ENCODE results near the gene TMEM98.

Gene TMEM98

GRCh38 chr17:32927201-32927723, 691 bp upstream of the TMEM98 start:
- no peak overlapping the region for H3K27ac Mint-ChIP-seq
- no peaks in the 10 kb centered on the region for H3K9me3 Mint-ChIP-seq
- H3K4me1 Mint-ChIP-seq = no peaks in the 10 kb centered on the region
- no peaks in the 10 kb centered on the region for H3K36me3 Mint-ChIP-seq
- H3K4me3 Mint-ChIP-seq = peak overlapping the region; percentile 39
- peak in 1 of 2 donors; percentile 47 for DNase-seq (ENCODE audit: low spot score in 2 of 2)
- ATAC-seq = no peak

- no peaks in the 10 kb centered on the region for H3K36me3 Mint-ChIP-seq
- ATAC-seq = no peak
- no peak for DNase-seq (ENCODE audit: low spot score in 2 of 2)
- no peak overlapping the region for H3K27ac Mint-ChIP-seq
- H3K9me3 Mint-ChIP-seq = no peaks in the 10 kb centered on the region
- H3K4me1 Mint-ChIP-seq = no peaks in the 10 kb centered on the region
- no peak overlapping the region for H3K4me3 Mint-ChIP-seq
Measured at GRCh38 chr17:32928586-32929535, 908 bp downstream of the TMEM98 start.

GRCh38 chr17:32929588-32929987, 1.6 kb downstream of the TMEM98 start:
- no peak overlapping the region for H3K27ac Mint-ChIP-seq
- H3K36me3 Mint-ChIP-seq = no peaks in the 10 kb centered on the region
- no peak for ATAC-seq
- H3K4me3 Mint-ChIP-seq = no peak overlapping the region
- no peak for DNase-seq (ENCODE audit: low spot score in 2 of 2)
- no peaks in the 10 kb centered on the region for H3K9me3 Mint-ChIP-seq
- H3K4me1 Mint-ChIP-seq = no peaks in the 10 kb centered on the region

- Mint-ChIP-seq H3K9me3 (no peaks in the 10 kb centered on the region), H3K4me3 (no peak overlapping the region), H3K27ac (no peak overlapping the region), H3K4me1 (no peaks in the 10 kb centered on the region), H3K36me3 (no peaks in the 10 kb centered on the region)
- DNase-seq (ENCODE audit: low spot score in 2 of 2) (no peak), ATAC-seq (no peak)
Measured at GRCh38 chr17:32930512-32930911, 2.6 kb downstream of the TMEM98 start.

GRCh38 chr17:32931686-32932085, 3.7 kb downstream of the TMEM98 start:
- Mint-ChIP-seq H3K27ac (no peak overlapping the region), H3K9me3 (no peaks in the 10 kb centered on the region), H3K36me3 (no peaks in the 10 kb centered on the region), H3K4me1 (peaks cover 2% of the 10 kb centered on the region), H3K4me3 (no peak overlapping the region)
- ATAC-seq (no peak), DNase-seq (ENCODE audit: low spot score in 2 of 2) (no peak)

- DNase-seq (ENCODE audit: low spot score in 2 of 2) = no peak
- H3K9me3 Mint-ChIP-seq = no peaks in the 10 kb centered on the region
- H3K27ac Mint-ChIP-seq = no peak overlapping the region
- no peaks in the 10 kb centered on the region for H3K36me3 Mint-ChIP-seq
- peaks cover 7% of the 10 kb centered on the region for H3K4me1 Mint-ChIP-seq
- no peak overlapping the region for H3K4me3 Mint-ChIP-seq
- ATAC-seq = no peak
Measured at GRCh38 chr17:32933881-32934280, 5.9 kb downstream of the TMEM98 start.

- Mint-ChIP-seq H3K27ac (no peak overlapping the region), H3K4me1 (peaks cover 7% of the 10 kb centered on the region), H3K36me3 (no peaks in the 10 kb centered on the region), H3K4me3 (no peak overlapping the region), H3K9me3 (no peaks in the 10 kb centered on the region)
- ATAC-seq (no peak), DNase-seq (ENCODE audit: low spot score in 2 of 2) (no peak)
Measured at GRCh38 chr17:32935726-32936125, 7.8 kb downstream of the TMEM98 start.

GRCh38 chr17:32936186-32936893, 8.4 kb downstream of the TMEM98 start:
- Mint-ChIP-seq H3K36me3 (no peaks in the 10 kb centered on the region), H3K27ac (no peak overlapping the region), H3K9me3 (no peaks in the 10 kb centered on the region), H3K4me3 (no peak overlapping the region), H3K4me1 (peaks cover 7% of the 10 kb centered on the region)
- ATAC-seq = peak; percentile 49
- no peak for DNase-seq (ENCODE audit: low spot score in 2 of 2)

GRCh38 chr17:32936894-32937500, 9.0 kb downstream of the TMEM98 start:
- DNase-seq (ENCODE audit: low spot score in 2 of 2) = peak; percentile 61 to 80
- Mint-ChIP-seq H3K9me3 (no peaks in the 10 kb centered on the region), H3K27ac (peak overlapping the region; percentile 14), H3K4me3 (no peak overlapping the region), H3K36me3 (no peaks in the 10 kb centered on the region), H3K4me1 (peaks cover 7% of the 10 kb centered on the region)
- ATAC-seq = peak; percentile 76

GRCh38 chr17:32940706-32941390, 12.9 kb downstream of the TMEM98 start:
- Mint-ChIP-seq H3K9me3 (no peaks in the 10 kb centered on the region), H3K4me3 (no peak overlapping the region), H3K36me3 (no peaks in the 10 kb centered on the region), H3K4me1 (peaks cover 7% of the 10 kb centered on the region), H3K27ac (no peak overlapping the region)
- no peak for DNase-seq (ENCODE audit: low spot score in 2 of 2)
- ATAC-seq = no peak

- Mint-ChIP-seq H3K36me3 (no peaks in the 10 kb centered on the region), H3K4me1 (peaks cover 7% of the 10 kb centered on the region), H3K4me3 (no peak overlapping the region), H3K27ac (no peak overlapping the region), H3K9me3 (no peaks in the 10 kb centered on the region)
- DNase-seq (ENCODE audit: low spot score in 2 of 2) (no peak), ATAC-seq (no peak)
Measured at GRCh38 chr17:32941419-32942032, 13.6 kb downstream of the TMEM98 start.

- Mint-ChIP-seq H3K27ac (no peak overlapping the region), H3K9me3 (no peaks in the 10 kb centered on the region), H3K4me3 (no peak overlapping the region), H3K36me3 (no peaks in the 10 kb centered on the region), H3K4me1 (no peaks in the 10 kb centered on the region)
- ATAC-seq (no peak), DNase-seq (ENCODE audit: low spot score in 2 of 2) (no peak)
Measured at GRCh38 chr17:32943206-32943605, 15.3 kb downstream of the TMEM98 start.

- H3K4me3 Mint-ChIP-seq = no peak overlapping the region
- H3K4me1 Mint-ChIP-seq = no peaks in the 10 kb centered on the region
- no peak for DNase-seq (ENCODE audit: low spot score in 2 of 2)
- no peak for ATAC-seq
- H3K9me3 Mint-ChIP-seq = no peaks in the 10 kb centered on the region
- no peak overlapping the region for H3K27ac Mint-ChIP-seq
- no peaks in the 10 kb centered on the region for H3K36me3 Mint-ChIP-seq
Measured at GRCh38 chr17:32943647-32944191, 15.8 kb downstream of the TMEM98 start.

GRCh38 chr17:32944248-32945020, 16.5 kb downstream of the TMEM98 start:
- Mint-ChIP-seq H3K4me3 (no peak overlapping the region), H3K27ac (no peak overlapping the region), H3K36me3 (no peaks in the 10 kb centered on the region), H3K4me1 (no peaks in the 10 kb centered on the region), H3K9me3 (no peaks in the 10 kb centered on the region)
- ATAC-seq = no peak
- DNase-seq (ENCODE audit: low spot score in 2 of 2) = no peak
